Neuronal stem cell (in vitro differentiated cells): ENCODE measurements around the gene NAP1L5.

Experiments used
- DNase-seq: peaks from one replicate; pipeline ENCODE4 v3.0.0-alpha.2; 2013; ENCODE audit warnings: low spot score
- H2AFZ ChIP-seq: one replicate; pipeline ENCODE4 v1.6.1; 2013; ENCODE audit warnings: mild to moderate bottlenecking, low read length, inconsistent platforms
- H2AK5ac ChIP-seq: 2 replicates; pipeline ENCODE4 v1.6.1; 2013; ENCODE audit warnings: low read depth, mild to moderate bottlenecking, inconsistent platforms, low read length, moderate library complexity, mixed read lengths
- H2BK120ac ChIP-seq: 2 replicates; pipeline ENCODE4 v1.6.1; 2013; ENCODE audit warnings: low read depth, mild to moderate bottlenecking, inconsistent platforms, low read length, moderate library complexity, mixed read lengths
- H2BK12ac ChIP-seq: one replicate; pipeline ENCODE4 v1.6.1; 2013; ENCODE audit warnings: low read length, inconsistent platforms
- H2BK15ac ChIP-seq: 2 replicates; pipeline ENCODE4 v1.6.1; 2013; ENCODE audit warnings: mild to moderate bottlenecking, low read length, inconsistent platforms, mixed read lengths
- H2BK5ac ChIP-seq: one replicate; pipeline ENCODE4 v1.6.1; 2013; ENCODE audit warnings: inconsistent platforms, mild to moderate bottlenecking, low read length, moderate library complexity
- H3K14ac ChIP-seq: one replicate; pipeline ENCODE4 v1.6.1; 2013; ENCODE audit warnings: low read length, inconsistent platforms
- H3K18ac ChIP-seq: 2 replicates; pipeline ENCODE4 v1.6.1; 2013; ENCODE audit warnings: low read length, inconsistent platforms
- H3K23ac ChIP-seq: 2 replicates; pipeline ENCODE4 v1.6.1; 2013; ENCODE audit warnings: low read depth, mild to moderate bottlenecking, mixed read lengths, low read length, inconsistent platforms; ENCODE audit not compliant: poor library complexity
- H3K27ac ChIP-seq: replicated peaks from 3 replicates; pipeline ENCODE4 v1.5.1; 2013; ENCODE audit warnings: low read length, inconsistent platforms
- H3K27me3 ChIP-seq, 3 experiments: 2 replicates each; pipeline ENCODE4 v1.6.1; 2013; ENCODE audit warnings: low read length in 3 of 3, mild to moderate bottlenecking in 2 of 3, inconsistent platforms in 1 of 3, low read depth in 1 of 3, mixed read lengths in 1 of 3, moderate library complexity in 1 of 3; ENCODE audit not compliant: control insufficient read depth in 3 of 3, insufficient read depth in 3 of 3
- H3K36me3 ChIP-seq, 2 donors: replicated peaks in 1 of 2; 2 replicates each; pipeline ENCODE4 v1.6.1; 2013; ENCODE audit warnings: low read length in 2 of 2; ENCODE audit not compliant: control insufficient read depth in 2 of 2, insufficient read depth in 2 of 2
- H3K4ac ChIP-seq: 2 replicates; pipeline ENCODE4 v1.6.1; 2013; ENCODE audit warnings: inconsistent platforms, mild to moderate bottlenecking, low read length, moderate library complexity
- H3K4me1 ChIP-seq, 2 donors: 1 replicate in 1 of 2; 2 replicates in 1 of 2; pipeline ENCODE4 v1.6.1; 2013; ENCODE audit warnings: low read length in 2 of 2, low read depth in 1 of 2; ENCODE audit not compliant: control insufficient read depth in 2 of 2, insufficient read depth in 1 of 2
- H3K4me2 ChIP-seq: one replicate; pipeline ENCODE4 v1.6.1; 2013; ENCODE audit warnings: mild to moderate bottlenecking, low read length, inconsistent platforms; ENCODE audit not compliant: insufficient read depth, poor library complexity, severe bottlenecking
- H3K4me3 ChIP-seq, 2 donors: 2 replicates each; pipeline ENCODE4 v1.5.1; 2013; ENCODE audit warnings: low read length in 2 of 2, mild to moderate bottlenecking in 2 of 2, inconsistent platforms in 1 of 2, moderate library complexity in 1 of 2
- H3K79me1 ChIP-seq: one replicate; pipeline ENCODE4 v1.6.1; 2013; ENCODE audit warnings: low read depth, mild to moderate bottlenecking, inconsistent platforms, low read length, moderate library complexity
- H3K9ac ChIP-seq: one replicate; pipeline ENCODE4 v1.6.1; 2013; ENCODE audit warnings: mild to moderate bottlenecking, low read depth, low read length, inconsistent platforms; ENCODE audit not compliant: poor library complexity
- H3K9me3 ChIP-seq, 2 donors: replicated peaks in 1 of 2; 2 replicates each; pipeline versions ENCODE3 to v1.6.1; 2013; ENCODE audit warnings: low read length in 2 of 2, mild to moderate bottlenecking in 2 of 2, inconsistent platforms in 1 of 2, low read depth in 1 of 2, mixed read lengths in 1 of 2, moderate library complexity in 1 of 2; ENCODE audit not compliant: control insufficient read depth in 2 of 2, insufficient read depth in 1 of 2
- H4K8ac ChIP-seq: one replicate; pipeline ENCODE4 v1.6.1; 2013; ENCODE audit warnings: low read depth, mild to moderate bottlenecking, inconsistent platforms, low read length, moderate library complexity
- H4K91ac ChIP-seq: one replicate; pipeline ENCODE4 v1.6.1; 2013; ENCODE audit warnings: low read length, low read depth, mild to moderate bottlenecking, inconsistent platforms; ENCODE audit not compliant: poor library complexity
- whole genome bisulfite sequencing, 2 donors: extraction: QIAGEN DNeasy Blood & Tissue Kit; methylation state at CpG; one replicate each; pipeline ENCODE4 v1.1.7; 2013; ENCODE audit warnings: missing lambda C conversion rate in 2 of 2, mixed read lengths in 1 of 2; ENCODE audit not compliant: insufficient read length in 2 of 2, insufficient replicate concordance in 1 of 2; ENCODE audit errors: extremely low coverage in 2 of 2; 5-methylcytosine and 5-hydroxymethylcytosine counted together

NAP1L5 gene

GRCh38 chr4:88745175-88745574 lies 47.5 kb upstream of the NAP1L5 start:
- no CpG with 5 or more reads among the region's 1 CpG for WGBS, 2 donors

GRCh38 chr4:88744609-88745008 lies 47.0 kb upstream of the NAP1L5 start:
- H4K8ac ChIP-seq, result no peak overlapping the region
- no peak overlapping the region for H3K4me2 ChIP-seq
- H3K18ac ChIP-seq, result no peak overlapping the region
- H4K91ac ChIP-seq, result no peak overlapping the region
- H2BK12ac ChIP-seq, result no peak overlapping the region
- no peak overlapping the region for H2BK15ac ChIP-seq
- H3K23ac ChIP-seq, result no peak overlapping the region
- no CpG with 5 or more reads among the region's 3 CpGs for WGBS, 2 donors
- no peaks in the 10 kb centered on the region for H3K4me1 ChIP-seq
- no peaks in the 10 kb centered on the region for H3K27me3 ChIP-seq
- H2AK5ac ChIP-seq, result no peak overlapping the region
- no peak overlapping the region for H3K4ac ChIP-seq
- no peaks in the 10 kb centered on the region for H3K9me3 ChIP-seq
- H3K4me3 ChIP-seq, result no peak overlapping the region
- DNase-seq, result no peak
- no peak overlapping the region for H2BK5ac ChIP-seq
- no peak overlapping the region for H3K14ac ChIP-seq
- H2BK120ac ChIP-seq, result no peak overlapping the region
- no peak overlapping the region for H3K27ac ChIP-seq
- no peaks in the 10 kb centered on the region for H3K79me1 ChIP-seq
- H3K9ac ChIP-seq, result no peak overlapping the region
- peaks cover 20 to 47% of the 10 kb centered on the region in 2 donors for H3K36me3 ChIP-seq
- H2AFZ ChIP-seq, result no peak overlapping the region

More at GRCh38 chr4:88745175-88745574, 47.5 kb upstream of the NAP1L5 start:
- H2BK12ac ChIP-seq, result no peak overlapping the region
- no peak overlapping the region for H4K91ac ChIP-seq
- no peak overlapping the region for H3K4me2 ChIP-seq
- no peaks in the 10 kb centered on the region for H3K27me3 ChIP-seq
- H3K36me3 ChIP-seq, result peaks cover 22 to 49% of the 10 kb centered on the region in 2 donors
- H3K79me1 ChIP-seq, result no peaks in the 10 kb centered on the region
- no peak overlapping the region for H3K4ac ChIP-seq
- no peak overlapping the region for H2BK5ac ChIP-seq
- H3K18ac ChIP-seq, result no peak overlapping the region
- H4K8ac ChIP-seq, result no peak overlapping the region
- no peak overlapping the region for H2BK120ac ChIP-seq
- no peak overlapping the region for H3K23ac ChIP-seq
- DNase-seq, result no peak
- H3K4me1 ChIP-seq, result no peaks in the 10 kb centered on the region
- H2AFZ ChIP-seq, result no peak overlapping the region
- no peak overlapping the region for H2BK15ac ChIP-seq
- no peak overlapping the region for H3K14ac ChIP-seq
- no peak overlapping the region for H3K4me3 ChIP-seq
- no peaks in the 10 kb centered on the region for H3K9me3 ChIP-seq
- H3K9ac ChIP-seq, result no peak overlapping the region
- no peak overlapping the region for H3K27ac ChIP-seq
- no peak overlapping the region for H2AK5ac ChIP-seq

GRCh38 chr4:88743696-88744095 lies 46.1 kb upstream of the NAP1L5 start:
- Histone ChIP-seq H2BK120ac (no peak overlapping the region), H4K91ac (no peak overlapping the region), H3K4me1 (no peaks in the 10 kb centered on the region), H3K9me3 (no peaks in the 10 kb centered on the region), H3K4me2 (no peak overlapping the region), H2BK15ac (no peak overlapping the region), H3K9ac (no peak overlapping the region), H2BK12ac (no peak overlapping the region), H2AFZ (no peak overlapping the region), H4K8ac (no peak overlapping the region), H3K23ac (no peak overlapping the region), H3K36me3 (peaks cover 14 to 43% of the 10 kb centered on the region in 2 donors), H3K27ac (no peak overlapping the region), H3K27me3 (no peaks in the 10 kb centered on the region), H3K79me1 (no peaks in the 10 kb centered on the region), H2BK5ac (no peak overlapping the region), H3K4ac (no peak overlapping the region), H3K18ac (no peak overlapping the region), H3K4me3 (no peak overlapping the region), H2AK5ac (no peak overlapping the region), H3K14ac (no peak overlapping the region)
- no peak for DNase-seq
- WGBS, 2 donors, result no CpG with 5 or more reads among the region's 3 CpGs

GRCh38 chr4:88742561-88742960 lies 44.9 kb upstream of the NAP1L5 start:
- no peak overlapping the region for H2BK15ac ChIP-seq
- no peak overlapping the region for H3K18ac ChIP-seq
- no peak overlapping the region for H4K91ac ChIP-seq
- H3K23ac ChIP-seq, result no peak overlapping the region
- no CpG with 5 or more reads among the region's 2 CpGs for WGBS, 2 donors
- H2AK5ac ChIP-seq, result no peak overlapping the region
- H3K14ac ChIP-seq, result no peak overlapping the region
- H3K4me1 ChIP-seq, result peaks cover 0 to 4% of the 10 kb centered on the region in 2 donors
- H3K4me2 ChIP-seq, result no peak overlapping the region
- H3K27ac ChIP-seq, result no peak overlapping the region
- H3K79me1 ChIP-seq, result no peaks in the 10 kb centered on the region
- no peak overlapping the region for H2BK120ac ChIP-seq
- no peak overlapping the region for H2BK12ac ChIP-seq
- no peak overlapping the region for H3K4me3 ChIP-seq
- no peaks in the 10 kb centered on the region for H3K9me3 ChIP-seq
- peaks cover 12 to 46% of the 10 kb centered on the region in 2 donors for H3K36me3 ChIP-seq
- H3K27me3 ChIP-seq, result no peaks in the 10 kb centered on the region
- H2AFZ ChIP-seq, result no peak overlapping the region
- no peak overlapping the region for H3K9ac ChIP-seq
- no peak overlapping the region for H4K8ac ChIP-seq
- H2BK5ac ChIP-seq, result no peak overlapping the region
- no peak overlapping the region for H3K4ac ChIP-seq
- no peak for DNase-seq
